ENCODE data around the gene MRPL44. TPM values are rescaled to one million over a fixed set of nuclear protein-coding genes. Genes with fewer than 3 reads are reported as not detected.

Gene MRPL44
- total RNA-seq, 3 donors from 2014 or later (not counting 1 experiment from before 2014, with no cell fraction given): 27.6 to 35.1 (median 31.0) TPM

- Mint-ChIP-seq H3K27me3 (ENCODE audit: low read depth in 2 of 2) (no peaks in the 10 kb centered on the region), H3K4me1 (peaks cover 57 to 68% of the 10 kb centered on the region in 2 donors), H3K4me3 (no peak overlapping the region), H3K9me3 (no peaks in the 10 kb centered on the region), H3K27ac (no peak overlapping the region), H3K36me3 (no peaks in the 10 kb centered on the region)
- Histone ChIP-seq H3K4me1 (ENCODE audit: control insufficient read depth, insufficient read depth, low read length) (peaks cover 17% of the 10 kb centered on the region), H3K9me3 (ENCODE audit: control insufficient read depth, insufficient read depth, low read length) (no peaks in the 10 kb centered on the region), H3K4me3 (ENCODE audit: low read length) (no peak overlapping the region), H3K27me3 (ENCODE audit: control insufficient read depth, insufficient read depth, low read length) (no peaks in the 10 kb centered on the region), H3K27ac (ENCODE audit: low read length) (no peak overlapping the region), H3K36me3 (ENCODE audit: control insufficient read depth, insufficient read depth, low read length) (no peaks in the 10 kb centered on the region)
- TF ChIP-seq, protein P1, sequence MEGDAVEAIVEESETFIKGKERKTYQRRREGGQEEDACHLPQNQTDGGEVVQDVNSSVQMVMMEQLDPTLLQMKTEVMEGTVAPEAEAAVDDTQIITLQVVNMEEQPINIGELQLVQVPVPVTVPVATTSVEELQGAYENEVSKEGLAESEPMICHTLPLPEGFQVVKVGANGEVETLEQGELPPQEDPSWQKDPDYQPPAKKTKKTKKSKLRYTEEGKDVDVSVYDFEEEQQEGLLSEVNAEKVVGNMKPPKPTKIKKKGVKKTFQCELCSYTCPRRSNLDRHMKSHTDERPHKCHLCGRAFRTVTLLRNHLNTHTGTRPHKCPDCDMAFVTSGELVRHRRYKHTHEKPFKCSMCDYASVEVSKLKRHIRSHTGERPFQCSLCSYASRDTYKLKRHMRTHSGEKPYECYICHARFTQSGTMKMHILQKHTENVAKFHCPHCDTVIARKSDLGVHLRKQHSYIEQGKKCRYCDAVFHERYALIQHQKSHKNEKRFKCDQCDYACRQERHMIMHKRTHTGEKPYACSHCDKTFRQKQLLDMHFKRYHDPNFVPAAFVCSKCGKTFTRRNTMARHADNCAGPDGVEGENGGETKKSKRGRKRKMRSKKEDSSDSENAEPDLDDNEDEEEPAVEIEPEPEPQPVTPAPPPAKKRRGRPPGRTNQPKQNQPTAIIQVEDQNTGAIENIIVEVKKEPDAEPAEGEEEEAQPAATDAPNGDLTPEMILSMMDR (IDR thresholded peaks at IDR 0.05): no peak
- intact Hi-C loops (cut with micrococcal nuclease): no loop called here
- no peak for ATAC-seq
- WGBS (ENCODE audit: insufficient coverage): 100% methylated on average over 2 of the region's 3 CpGs
- no peak for DNase-seq
These were observed 32.2 kb upstream of the MRPL44 start for GRCh38 chr2:223925106-223925505.

DNA sequence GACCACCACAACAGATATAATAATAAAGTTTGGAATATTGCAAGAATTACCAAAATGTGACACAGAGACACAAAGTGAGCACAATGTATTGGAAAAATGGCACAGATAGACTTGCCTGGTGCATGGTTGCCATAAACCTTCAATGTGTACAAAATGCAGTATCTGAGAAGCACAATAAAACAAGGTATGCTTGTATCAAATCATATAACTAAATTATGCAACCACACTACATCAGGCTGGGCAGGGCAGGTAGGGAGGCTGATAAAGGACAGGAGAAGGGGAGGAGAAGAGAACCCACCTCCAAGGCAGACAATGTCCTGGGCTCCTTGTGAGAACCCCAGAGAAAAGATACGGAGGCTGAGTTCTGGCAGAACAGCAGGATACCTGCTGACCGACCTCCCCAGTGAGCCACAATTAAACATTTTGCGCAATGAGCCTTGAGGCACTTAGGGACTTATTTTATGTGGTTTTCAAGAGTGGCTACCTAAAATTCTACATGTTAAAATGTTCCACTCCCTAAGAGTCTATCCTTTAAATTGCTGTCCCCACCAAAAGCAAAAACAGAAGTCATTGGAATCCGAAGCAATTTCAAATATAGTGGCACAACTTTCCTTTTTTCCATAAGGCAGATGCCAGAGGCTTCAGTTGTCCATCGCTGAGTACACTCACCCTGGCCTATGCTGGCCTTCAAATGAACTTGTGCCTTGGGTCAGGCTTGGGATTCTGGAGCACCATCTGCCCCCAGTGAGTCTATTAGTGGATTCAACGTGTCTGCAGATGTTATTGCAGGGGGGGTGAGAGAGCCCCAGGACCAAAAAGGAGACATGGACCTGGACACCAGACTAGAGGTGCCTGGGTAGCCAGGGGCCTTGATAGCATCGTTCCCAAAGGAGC, 28.9 kb upstream of the MRPL44 start:
- peaks cover 29% of the 10 kb centered on the region for H3K4me1 ChIP-seq (ENCODE audit: control insufficient read depth, insufficient read depth, low read length)
- intact Hi-C loops (cut with micrococcal nuclease): no loop called here
- DNase-seq (no peak), ATAC-seq (no peak)
- peak overlapping the region; percentile 57 to 74 for H3K27ac Mint-ChIP-seq
- peaks cover 41 to 51% of the 10 kb centered on the region in 2 donors for H3K4me1 Mint-ChIP-seq
- H3K4me3 ChIP-seq (ENCODE audit: low read length): no peak overlapping the region
- TF ChIP-seq, protein P1 (IDR thresholded peaks at IDR 0.05): no peak
- no peaks in the 10 kb centered on the region for H3K36me3 Mint-ChIP-seq
- no peak overlapping the region for H3K27ac ChIP-seq (ENCODE audit: low read length)
- H3K9me3 ChIP-seq (ENCODE audit: control insufficient read depth, insufficient read depth, low read length): no peaks in the 10 kb centered on the region
- H3K4me3 Mint-ChIP-seq: peak overlapping the region; percentile 53
- H3K9me3 Mint-ChIP-seq: no peaks in the 10 kb centered on the region
- no peaks in the 10 kb centered on the region for H3K27me3 ChIP-seq (ENCODE audit: control insufficient read depth, insufficient read depth, low read length)
- WGBS (ENCODE audit: insufficient coverage): 91% methylated on average over 7 of the region's 7 CpGs
- no peaks in the 10 kb centered on the region for H3K27me3 Mint-ChIP-seq (ENCODE audit: low read depth in 2 of 2)
- no peaks in the 10 kb centered on the region for H3K36me3 ChIP-seq (ENCODE audit: control insufficient read depth, insufficient read depth, low read length)

DNA sequence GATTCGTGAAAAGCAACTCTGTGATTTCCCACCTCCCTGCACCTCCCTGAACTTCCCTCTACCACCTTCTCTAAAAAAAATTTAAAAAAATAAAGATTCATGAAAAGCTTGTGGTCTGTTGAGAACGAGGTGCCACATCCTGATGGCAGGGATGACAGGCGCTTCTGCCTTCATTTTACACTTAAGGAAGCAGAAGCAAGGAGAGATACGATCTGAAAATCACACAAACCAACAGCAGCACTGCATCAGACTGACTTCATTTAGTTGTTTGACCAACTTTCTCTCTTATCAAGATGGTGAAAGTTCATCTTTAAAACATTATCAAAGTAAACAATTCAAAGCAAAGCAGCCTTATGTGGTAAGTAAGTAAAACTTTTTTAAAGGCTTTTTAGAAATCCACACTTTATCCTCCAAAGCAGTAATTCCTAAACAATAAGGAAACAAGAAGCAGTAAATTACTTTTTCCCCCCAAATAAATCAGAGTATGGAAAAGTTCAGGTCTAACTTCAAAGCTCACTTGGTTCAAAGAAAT, 27.6 kb upstream of the MRPL44 start:
- peak in 1 of 2 donors; percentile 72 for DNase-seq

More for the DNA sequence above, 27.6 kb upstream of the MRPL44 start:
- H3K4me3 Mint-ChIP-seq: peak overlapping the region; percentile 71
- TF ChIP-seq, protein P1 (IDR thresholded peaks at IDR 0.05): no peak
- H3K27me3 ChIP-seq (ENCODE audit: control insufficient read depth, insufficient read depth, low read length): no peaks in the 10 kb centered on the region
- no peaks in the 10 kb centered on the region for H3K9me3 Mint-ChIP-seq
- H3K36me3 ChIP-seq (ENCODE audit: control insufficient read depth, insufficient read depth, low read length): no peaks in the 10 kb centered on the region
- no peaks in the 10 kb centered on the region for H3K27me3 Mint-ChIP-seq (ENCODE audit: low read depth in 2 of 2)
- no peak overlapping the region for H3K4me3 ChIP-seq (ENCODE audit: low read length)
- peak overlapping the region; percentile 74 to 77 for H3K27ac Mint-ChIP-seq
- ATAC-seq: peak; percentile 54 to 80 (median 74)
- no peaks in the 10 kb centered on the region for H3K36me3 Mint-ChIP-seq
- intact Hi-C loops (cut with micrococcal nuclease): loop anchor here (1.0 kb wide), 1 partner anchor 12 kb away; no protein-coding TSS in a partner anchor
- WGBS (ENCODE audit: insufficient coverage): 0% methylated on average over 4 of the region's 4 CpGs
- H3K9me3 ChIP-seq (ENCODE audit: control insufficient read depth, insufficient read depth, low read length): no peaks in the 10 kb centered on the region
- peaks cover 47 to 60% of the 10 kb centered on the region in 2 donors for H3K4me1 Mint-ChIP-seq
- H3K4me1 ChIP-seq (ENCODE audit: control insufficient read depth, insufficient read depth, low read length): peaks cover 42% of the 10 kb centered on the region
- peak overlapping the region; percentile 45 for H3K27ac ChIP-seq (ENCODE audit: low read length)

Measured in natural killer cell (primary cell).